HK-2 (cell line): ENCODE results near the gene SRSF6.
A peak's percentile ranks its signal among the peaks of the same experiment; 100 is the strongest.
"Not testable (repeated sequence)": the region's sequence is repeated elsewhere in the genome, so short reads cannot be mapped to it uniquely, and the experiment has no call there.

ENCODE experiments used
- DNase-seq: peaks from one replicate; pipeline ENCODE4 v3.0.0-alpha.2; 2018; ENCODE audit not compliant: unreplicated experiment

SRSF6 gene

GRCh38 chr20:43457640-43458421, at the start of gene SRSF6:
Gene SRSF6, plus strand, starts transcription at chr20:43457896. Its CDS starts 138 bp downstream, at chr20:43458034.
- DNase-seq, result peak; percentile 98

DNA sequence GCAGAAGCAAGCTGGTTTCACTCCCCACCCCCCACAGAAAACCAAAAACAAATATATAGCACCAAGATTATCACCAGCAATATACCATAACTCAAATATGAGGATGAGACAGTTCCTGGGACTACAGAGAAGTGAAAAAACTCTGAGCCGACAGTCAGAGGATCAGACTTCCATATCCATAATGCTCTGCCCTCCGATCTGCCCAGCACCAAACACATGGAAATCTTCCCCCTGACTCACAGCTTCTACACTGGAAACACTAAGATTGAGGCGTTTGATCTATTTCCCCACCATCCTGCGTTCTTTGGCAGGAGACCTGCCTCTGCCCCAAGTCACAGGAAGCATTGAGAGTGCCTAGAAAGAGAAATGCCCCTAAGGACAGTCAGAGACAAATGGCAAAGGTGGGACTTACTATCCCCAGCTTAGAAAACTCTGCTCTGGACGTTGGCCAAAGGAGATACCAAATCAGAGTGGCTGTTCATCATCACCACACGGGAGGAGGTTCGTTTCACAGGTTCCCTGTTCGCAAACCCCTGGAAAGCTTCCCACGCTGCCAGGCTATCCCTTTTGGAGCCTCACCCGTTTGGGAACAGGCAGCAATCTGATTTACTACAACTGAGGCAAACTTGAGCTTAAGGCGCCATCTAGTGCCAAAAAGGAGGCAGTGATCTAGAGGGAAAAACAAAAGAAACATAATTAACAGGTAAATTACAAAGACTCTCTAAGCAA, 48.7 kb upstream of the SRSF6 start:
- DNase-seq, result peak; percentile 24

DNA sequence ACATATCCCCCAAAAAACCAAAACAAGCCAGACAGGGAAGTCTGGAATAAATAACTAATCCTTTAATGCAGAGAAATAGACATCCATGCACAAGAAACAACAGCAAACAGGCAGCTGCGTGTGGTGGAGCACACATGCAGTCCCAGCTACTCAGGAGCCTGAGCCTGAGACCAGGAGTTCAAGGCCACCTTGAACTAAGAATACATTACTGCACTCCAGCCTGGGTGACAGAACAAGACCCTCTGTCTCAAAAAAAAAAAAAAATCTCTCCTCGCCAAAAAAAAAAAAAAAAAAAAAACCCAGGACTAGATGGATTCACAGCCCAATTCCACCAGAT, 48.2 kb upstream of the SRSF6 start:
- no peak for DNase-seq

DNA sequence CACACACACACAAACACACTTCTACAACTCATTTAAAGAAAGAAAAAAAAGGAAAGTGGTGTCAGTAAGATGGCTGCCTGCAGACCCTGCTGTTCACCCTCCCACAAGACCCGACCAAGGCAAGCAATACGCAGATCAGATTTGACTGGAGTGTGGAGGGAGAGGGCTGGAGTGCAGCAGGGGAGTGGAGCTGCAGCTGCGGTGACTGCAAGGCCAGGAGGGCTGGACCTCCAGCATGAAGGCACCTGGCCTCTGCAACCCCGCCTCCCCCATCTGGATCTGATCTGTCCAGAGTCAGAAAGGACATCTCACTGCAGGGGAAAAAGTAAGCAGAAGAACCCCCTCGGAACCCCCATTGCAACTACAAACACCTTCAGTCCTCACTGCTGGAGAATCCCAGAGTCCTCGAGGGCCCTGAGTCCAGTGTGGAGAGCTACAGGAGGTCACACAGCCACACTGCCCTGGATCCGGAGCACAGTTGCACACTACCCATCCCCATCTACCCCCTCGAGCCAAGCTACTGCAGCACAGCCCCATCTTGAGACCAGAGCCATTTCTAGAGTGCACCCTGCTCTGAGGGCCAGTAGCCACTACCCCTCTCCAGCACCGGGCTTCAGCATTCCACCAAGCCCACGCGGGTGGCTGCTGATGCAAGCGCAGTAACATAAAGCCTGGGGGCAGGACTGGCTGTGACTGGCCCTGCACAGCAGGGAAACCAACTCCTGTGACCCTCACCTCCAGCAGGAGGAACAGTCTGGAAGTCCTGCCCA, 41.9 kb upstream of the SRSF6 start:
- no peak for DNase-seq

DNA sequence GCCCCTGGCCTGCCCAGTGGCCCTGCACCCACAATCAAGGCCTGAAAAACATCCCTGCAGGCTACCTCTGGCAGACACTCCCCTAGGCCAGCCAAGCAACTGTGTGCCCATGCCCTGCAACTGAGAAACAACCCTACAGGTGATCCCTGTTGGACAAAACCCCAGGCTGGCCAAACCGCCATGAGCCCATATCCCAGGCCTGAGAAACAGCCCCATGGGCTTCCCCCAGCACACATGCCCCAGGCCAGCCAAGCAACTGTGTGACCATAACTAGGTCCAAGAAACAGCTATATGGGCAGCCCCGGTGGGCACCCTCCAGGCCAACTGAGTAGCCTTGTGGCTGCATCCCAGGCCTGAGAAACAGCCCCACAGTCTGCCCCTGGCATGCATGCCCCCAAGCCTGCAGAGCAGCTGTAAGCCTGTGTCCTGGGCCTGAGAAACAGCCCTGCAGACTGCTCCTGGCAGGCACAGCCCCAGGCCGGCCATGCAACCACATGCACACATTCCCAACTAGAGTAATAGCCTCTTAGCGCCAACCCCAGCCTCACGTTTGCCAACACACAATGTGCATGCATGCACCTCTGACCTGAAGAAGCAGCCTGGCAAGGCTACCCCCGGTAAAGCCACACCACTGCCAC, 41.0 kb upstream of the SRSF6 start:
- DNase-seq, result no peak

GRCh38 chr20:43420192-43420591, 37.5 kb upstream of the SRSF6 start:
- DNase-seq, result no peak

DNA sequence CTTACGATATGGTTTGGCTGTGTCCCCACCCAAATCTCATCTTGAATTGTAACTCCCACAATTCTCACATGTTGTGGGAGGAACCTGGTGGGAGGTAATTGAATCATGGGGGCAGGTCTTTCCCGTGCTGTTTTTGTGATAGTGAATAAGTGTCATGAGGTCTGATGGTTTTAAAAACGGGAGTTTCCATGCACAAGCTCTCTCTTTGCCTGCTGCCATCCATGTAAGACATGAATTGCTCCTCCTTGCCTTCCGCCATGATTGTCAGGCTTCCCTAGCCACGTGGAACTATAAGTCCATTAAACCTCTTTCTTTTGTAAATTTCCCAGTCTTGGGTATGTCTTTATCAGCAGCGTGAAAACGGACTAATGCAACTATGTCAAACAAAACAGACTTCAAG, 36.8 kb upstream of the SRSF6 start:
- not testable (repeated sequence) for DNase-seq

DNA sequence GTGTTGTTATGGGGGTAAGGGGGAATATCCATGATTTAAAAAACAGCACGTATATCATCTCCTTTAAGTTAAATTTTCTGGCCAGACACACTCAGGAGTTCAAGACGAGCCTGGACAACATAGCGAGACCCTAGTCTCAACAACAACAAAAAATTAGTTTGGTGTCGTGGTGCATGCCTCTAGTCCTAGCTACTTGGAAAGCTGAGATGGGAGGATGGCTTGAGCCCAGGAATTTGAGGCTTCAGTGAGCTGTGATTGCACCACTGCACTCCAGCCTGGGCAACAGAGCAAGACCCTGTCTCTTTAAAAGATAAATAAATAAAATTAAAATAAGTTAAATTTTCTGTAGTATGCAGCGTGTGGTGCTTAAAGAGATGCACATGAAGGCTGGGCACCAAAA, 31.5 kb upstream of the SRSF6 start:
- DNase-seq, result no peak

GRCh38 chr20:43430265-43431133, 27.2 kb upstream of the SRSF6 start:
- no peak for DNase-seq

DNA sequence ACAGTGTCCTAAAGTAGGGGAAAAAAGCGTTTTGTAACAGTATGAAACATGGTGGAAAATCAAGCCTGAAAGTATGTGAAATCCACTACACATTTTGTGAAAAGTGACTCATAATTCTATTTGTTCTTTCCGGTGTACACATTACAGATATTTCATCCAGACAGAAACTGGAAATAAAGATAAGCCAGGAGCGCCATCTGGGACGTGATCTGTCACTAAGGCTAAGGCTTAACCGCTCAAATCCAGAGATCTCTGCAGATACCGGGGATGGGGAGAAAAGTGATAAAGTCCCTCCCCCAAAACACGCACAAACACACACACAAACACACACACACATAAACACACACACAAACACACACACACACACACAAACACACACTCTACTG, 26.6 kb upstream of the SRSF6 start:
- no peak for DNase-seq

GRCh38 chr20:43432498-43432897, 25.2 kb upstream of the SRSF6 start:
- DNase-seq, result no peak

- no peak for DNase-seq
Observed at GRCh38 chr20:43433250-43433854, 24.3 kb upstream of the SRSF6 start.

- no peak for DNase-seq
Observed at GRCh38 chr20:43434565-43434964, 23.1 kb upstream of the SRSF6 start.

GRCh38 chr20:43438578-43439316, 18.9 kb upstream of the SRSF6 start:
- DNase-seq, result no peak

- no peak for DNase-seq
Observed at GRCh38 chr20:43440531-43440930, 17.2 kb upstream of the SRSF6 start.

- no peak for DNase-seq
Observed at GRCh38 chr20:43442282-43442880, 15.3 kb upstream of the SRSF6 start.

- DNase-seq, result no peak
Observed at GRCh38 chr20:43444107-43444506, 13.6 kb upstream of the SRSF6 start.

- no peak for DNase-seq
Observed at GRCh38 chr20:43446361-43446879, 11.3 kb upstream of the SRSF6 start.

GRCh38 chr20:43448431-43448747, 9.3 kb upstream of the SRSF6 start:
- DNase-seq, result not testable (repeated sequence)
